Activated CD4-positive, alpha-beta T cell treated with anti-CD3 and anti-CD28 coated beads, Interleukin-2, amount 50 U/mL, for 16 hours (primary cell): ENCODE results near the gene MRPL40.

ENCODE experiments used
- DNase-seq: peaks from one replicate; pipeline ENCODE4 v3.0.0-alpha.2; 2020

Gene MRPL40

DNA sequence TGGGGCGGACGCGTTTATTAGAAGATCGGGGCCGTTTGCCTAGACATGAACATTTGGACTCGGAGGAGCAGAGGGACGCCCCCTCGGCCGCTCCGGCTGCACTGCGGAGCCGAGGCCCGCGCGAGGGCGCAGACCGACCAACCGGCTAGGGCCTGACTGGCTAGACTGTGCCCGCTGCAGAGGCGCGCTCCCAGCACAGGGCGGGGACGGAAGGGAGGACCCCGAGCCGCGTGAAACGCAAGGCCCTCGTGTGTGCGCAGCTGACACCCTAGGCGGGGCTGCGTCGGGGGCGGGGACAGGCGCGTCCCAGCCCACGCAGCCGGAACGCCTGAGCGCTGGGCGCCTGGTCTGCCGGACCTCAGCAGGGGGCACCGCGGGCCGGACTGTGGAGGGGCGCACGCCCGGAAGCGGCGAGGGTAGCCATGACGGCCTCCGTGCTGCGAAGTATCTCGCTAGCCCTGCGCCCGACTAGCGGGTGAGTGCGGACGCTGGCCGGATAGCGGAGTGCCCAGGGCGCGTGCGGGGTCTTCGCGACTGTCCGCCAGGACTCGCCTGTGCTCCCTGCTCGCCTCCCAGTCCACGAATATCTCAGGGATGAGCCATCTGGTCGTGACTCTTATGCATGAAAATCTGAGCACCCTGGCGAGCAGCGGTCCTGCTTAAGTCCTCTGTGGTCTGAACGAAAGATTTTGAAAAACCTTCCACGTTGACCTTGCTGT lies at the start of gene MRPL40:
Gene MRPL40, plus strand, starts transcription at position 413 of the 719 bp plus-strand sequence. Its CDS starts 10 bp downstream, at position 423.
- peak; percentile 96 for DNase-seq

DNA sequence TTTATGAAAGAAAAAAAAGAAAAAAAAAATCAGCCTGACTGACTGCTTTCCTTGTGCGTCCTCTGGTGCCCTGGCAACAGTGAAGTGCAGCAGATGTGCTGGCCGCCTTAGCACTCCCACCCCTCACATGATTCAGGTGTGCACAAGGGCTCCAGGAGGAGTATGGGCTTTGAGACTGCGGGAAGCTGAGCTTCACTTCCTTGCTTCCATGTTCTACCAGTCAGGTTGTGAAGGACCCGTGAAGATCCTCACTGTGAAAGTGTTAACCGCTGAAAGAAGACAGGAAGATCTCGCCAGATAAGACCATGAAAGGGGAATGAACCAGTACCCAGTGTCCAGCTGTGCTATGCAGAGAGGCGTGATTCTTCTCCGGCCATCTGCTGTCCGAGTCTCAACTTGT lies 49.1 kb upstream of the MRPL40 start:
- DNase-seq = no peak

DNA sequence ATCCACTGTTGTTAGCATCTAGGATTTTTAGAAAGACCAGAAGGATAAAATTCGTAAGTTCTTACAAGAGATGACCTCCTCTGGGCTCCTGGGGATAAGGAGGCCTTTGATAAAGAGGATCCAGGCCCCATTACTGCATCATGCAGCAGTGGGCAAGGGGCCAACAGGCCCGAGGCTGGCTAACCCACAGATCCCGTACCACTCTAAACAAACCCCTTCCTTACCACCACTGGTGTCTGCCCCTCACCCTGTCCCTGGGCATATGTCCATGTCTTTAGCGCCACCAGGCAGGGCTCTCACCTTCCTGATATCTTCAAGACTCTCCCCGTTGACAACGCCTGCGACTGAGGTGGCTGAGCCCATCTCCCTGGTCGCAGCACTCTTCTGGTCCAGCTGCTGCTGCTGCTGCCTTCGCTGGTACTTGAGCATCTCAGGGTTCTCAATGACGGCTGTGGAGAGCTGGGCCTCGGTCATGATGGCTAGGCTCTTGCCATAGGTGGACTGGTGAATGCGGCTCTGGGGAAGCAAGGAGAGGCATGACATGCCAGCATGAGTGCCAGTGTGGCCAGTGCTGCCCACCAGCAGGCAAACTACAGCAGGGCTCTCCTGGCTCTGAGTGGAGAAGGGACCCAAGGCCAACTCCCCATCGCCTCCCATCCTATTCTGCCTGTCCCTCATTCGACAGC lies 47.0 kb upstream of the MRPL40 start:
- DNase-seq = no peak

DNA sequence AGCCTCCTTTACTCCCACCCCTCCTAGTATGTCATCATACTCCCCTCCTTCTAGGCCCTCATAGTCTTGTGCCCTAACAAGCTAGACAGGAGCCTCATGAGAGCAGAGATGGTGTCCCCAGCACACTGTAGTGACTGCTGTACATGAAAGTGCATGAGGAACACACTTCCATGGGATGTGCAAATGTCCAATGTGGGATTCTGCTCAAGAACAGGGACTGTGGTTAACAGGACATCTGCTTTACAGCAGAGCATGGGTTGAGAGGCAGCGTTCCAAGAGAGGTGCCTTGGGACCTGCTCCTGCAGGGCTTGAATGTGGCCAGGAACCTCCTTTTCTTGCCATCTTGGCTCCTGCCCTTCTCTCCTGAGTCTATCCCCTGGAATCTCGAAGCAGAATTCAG lies 46.1 kb upstream of the MRPL40 start:
- DNase-seq = no peak

DNA sequence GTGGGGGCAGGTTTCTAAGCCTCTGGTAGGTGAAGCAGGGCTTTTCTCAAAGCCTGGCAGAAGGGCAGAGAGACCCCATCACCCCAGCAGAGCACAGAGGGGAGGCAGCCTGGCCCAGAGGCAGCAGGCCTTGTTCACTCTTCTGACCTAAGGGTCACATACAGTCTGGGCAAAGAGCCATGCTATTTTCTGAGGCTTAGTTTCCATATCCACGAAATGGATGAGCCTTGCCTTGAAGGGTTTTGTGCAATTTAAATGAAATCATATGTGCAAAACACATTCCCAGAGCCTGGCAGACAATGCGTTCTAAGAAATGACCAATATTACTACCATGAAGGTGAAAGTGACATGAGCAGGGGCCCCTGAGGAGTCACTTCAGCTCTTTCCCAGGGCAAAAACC lies 45.3 kb upstream of the MRPL40 start:
- no peak for DNase-seq

DNA sequence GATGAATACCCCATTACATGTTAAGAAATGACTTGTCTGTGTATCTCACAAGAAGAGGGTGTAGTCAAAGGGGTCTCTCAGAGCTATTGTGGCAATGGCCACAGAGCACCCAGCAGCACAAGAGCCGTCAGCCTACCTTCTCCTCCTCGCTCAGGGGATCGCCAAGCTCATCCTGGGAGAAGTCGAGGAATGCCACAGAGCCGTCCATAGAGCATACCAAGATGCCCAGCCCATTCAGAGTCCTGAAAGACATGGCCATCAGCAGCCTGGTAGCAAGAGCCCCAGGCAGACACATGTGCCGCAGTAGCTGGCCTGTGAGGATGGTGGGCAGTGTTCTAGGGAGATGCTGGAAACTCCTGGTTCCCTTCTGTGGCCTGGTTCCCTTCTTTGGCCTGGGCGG lies 44.8 kb upstream of the MRPL40 start:
- DNase-seq = no peak

DNA sequence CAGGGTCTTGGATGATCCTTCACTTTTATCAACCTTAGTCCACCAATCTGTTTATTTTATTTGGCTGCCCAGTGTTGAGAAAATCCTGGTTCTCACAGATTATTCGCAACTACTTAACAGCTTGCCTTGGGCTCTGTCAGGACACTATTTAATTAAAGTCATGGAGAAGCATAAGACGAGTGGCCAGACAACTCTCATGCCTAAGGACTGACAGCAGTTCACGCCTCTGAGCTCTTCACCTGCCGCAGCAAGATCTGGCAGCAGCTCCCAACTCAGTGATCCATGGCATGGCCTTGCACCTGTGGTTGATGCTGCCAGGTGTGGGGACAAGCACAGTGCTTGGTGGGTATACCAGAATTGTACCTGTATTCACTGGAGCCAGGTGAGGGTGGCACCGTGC lies 38.6 kb upstream of the MRPL40 start:
- DNase-seq = no peak

DNA sequence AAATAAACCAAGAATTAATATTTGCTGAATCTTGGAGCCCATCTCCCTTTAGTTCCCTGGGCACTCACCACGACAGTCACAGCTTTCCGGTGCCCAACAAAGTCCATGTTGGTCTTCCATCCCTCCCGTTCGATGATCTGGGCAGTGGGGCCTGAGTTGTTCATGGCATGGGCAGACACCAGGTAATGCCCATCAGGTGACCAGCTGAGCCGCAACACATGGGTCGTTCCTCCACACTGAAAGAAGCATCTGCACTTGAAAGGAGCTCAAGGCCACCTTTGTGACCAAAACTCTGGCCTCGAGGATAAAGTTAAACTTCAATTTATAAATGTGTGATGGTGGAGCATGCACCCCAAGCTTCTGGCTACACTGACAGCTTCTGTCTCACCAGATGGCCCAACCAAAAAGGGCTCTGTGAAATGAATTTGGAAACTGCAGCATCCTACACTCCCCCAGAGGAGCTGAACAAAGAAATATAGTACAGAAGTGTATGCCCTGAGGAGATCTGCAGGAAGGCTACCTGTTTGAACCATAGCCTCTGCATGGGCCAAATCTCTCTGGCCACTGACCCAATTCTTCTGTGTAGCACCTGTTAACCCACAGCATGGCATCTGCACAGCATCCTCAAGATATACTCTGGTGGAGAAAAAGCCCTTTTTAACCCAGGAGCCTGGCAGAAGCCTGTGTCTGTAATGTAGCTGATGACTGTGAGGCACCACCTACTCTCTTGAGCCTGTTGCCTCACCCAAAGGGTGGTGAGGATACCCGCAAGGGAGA lies 37.9 kb upstream of the MRPL40 start:
- no peak for DNase-seq

DNA sequence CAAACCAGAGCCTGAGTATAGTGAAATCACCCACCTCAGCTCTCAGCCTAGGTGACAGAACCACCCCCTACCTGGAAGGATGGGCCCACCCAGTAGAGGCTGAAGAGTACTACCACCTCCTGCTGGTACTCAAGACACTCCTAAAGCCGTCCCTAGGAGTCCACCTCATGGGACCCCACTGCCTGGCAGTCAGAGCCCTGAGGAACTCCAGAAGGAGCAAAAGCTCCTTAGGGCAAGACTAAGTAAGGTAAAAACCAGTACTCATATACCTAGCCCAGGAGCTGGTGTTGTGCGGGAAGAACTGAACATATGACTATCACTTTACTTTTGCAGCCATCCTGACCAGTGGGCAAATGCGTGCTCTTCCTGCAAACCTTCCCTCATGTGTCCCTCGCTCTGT lies 37.1 kb upstream of the MRPL40 start:
- no peak for DNase-seq

DNA sequence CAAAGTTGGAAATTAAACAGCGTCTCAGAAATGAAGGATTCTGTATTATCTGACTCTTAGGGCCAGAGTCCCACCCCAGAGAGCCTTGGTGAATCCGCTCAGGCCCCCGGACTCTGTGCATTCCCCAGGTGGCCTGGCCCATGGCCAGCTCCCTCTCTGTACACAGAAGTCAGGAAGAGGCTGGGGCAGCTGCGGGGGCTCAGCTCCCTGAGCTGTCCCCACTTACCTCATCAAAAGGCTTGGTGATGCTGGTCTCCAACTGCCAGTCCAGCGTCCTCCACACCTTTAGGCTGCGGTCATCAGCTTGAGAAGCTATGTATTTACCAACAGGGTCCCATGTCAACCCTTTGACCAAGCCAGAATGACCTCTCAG lies 35.8 kb upstream of the MRPL40 start:
- no peak for DNase-seq

DNA sequence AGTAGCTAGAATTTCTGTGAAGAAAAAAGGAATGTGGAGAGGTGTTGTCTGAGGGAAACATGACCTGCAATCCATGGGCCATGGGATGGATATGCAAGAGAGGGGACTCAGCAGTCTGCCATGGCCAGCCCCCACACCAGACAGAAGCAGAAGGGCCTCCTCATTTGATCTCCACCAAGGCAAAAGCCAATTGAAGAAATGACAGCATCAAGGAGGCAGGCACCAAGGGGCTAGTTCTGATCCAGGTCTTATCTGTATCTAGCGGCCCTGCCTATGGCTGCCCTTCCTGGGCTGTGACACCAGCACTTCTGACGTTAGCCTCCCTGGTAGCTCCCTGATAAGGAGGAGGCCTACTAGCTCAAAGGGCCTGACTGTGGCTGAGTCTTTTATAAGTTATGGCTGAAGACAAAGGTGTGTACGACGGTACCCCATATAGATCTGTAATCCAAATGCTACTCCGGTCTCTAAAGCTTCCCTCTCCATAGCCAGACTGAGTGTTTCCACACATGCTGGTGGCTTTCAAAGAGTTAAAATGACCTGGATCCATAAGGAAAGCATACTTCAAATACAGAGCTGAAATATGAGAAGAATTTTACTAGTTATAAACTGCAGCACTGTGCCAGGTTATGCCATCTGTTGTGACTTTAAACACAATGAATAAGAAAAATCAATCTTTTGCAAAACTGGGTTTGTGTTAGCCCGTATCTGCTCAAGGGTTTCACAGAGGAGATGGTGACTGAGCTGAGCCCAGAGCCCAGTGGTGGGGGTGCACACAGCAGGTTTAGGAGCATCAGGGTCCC lies 35.2 kb upstream of the MRPL40 start:
- no peak for DNase-seq

DNA sequence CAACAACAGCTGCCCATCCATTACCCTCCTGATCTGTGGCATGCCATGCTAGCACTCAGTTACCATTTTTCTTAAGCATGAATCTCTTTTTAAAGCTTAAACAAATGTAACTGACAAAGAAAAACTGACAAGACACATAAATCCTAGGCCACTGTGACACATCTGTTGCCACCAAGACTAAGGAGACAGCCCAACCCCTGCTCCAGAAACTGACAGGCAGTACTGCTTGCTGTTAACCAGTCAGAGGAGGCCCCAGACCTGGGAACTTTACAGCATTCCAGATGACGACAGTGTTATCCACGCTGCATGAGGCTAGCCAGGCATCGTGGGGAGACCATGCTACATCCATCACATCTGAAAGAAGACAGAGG lies 34.6 kb upstream of the MRPL40 start:
- DNase-seq = no peak

DNA sequence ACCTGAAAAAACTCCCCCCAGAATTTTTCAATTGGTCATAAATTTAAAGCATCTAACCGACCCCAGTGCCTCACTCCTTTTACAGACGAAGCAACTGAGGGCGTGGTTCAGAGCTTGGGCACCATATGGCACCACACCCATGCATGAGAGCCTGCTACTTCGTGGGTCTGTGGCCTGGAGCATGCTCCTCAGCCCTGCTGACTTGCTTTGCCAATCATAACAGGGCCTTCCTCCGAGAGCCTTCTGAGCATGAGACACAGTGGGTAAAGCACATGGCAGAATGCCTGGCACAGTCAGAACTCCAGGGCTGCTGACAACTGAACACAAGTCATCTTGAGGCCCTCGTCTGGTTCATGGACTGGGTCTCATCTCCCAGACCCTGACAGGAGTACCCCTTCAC lies 34.1 kb upstream of the MRPL40 start:
- DNase-seq = no peak

DNA sequence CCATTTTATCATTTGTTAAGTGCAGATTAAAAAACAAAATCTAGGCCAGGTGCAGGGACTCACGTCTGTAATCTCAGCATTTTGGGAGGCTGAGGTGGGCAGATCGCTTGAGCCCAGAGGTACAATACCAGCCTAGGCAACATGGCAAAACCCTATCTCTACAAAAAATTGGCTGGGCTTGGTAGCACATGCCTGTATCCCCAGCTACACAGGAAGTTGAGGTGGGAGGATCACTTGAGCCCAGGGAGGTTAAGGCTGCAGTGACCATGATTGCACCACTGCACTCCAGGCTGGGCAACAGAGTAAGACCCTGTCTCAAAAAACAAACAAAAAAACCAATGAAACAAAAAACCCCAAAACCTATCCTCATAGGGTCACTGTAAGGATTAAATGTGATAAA lies 33.7 kb upstream of the MRPL40 start:
- no peak for DNase-seq

DNA sequence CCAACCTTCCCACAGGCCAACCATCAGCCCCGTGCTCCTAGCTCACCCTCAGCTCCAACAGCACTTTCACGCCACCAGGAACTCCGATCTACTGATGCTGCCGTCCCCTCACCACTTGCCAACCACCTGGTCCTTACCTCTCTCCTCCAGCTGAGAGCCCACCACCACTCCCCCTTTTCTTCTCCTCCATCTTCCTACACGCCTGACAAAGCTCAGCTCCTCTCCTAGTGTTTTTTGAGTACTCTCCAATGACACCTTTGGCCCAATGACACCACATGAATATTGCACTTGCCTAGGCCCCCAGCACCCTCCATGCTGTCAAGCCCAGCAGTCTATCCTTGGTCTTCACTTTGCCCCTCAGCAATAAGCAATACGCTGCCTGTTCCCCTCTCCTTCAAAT lies 31.5 kb upstream of the MRPL40 start:
- no peak for DNase-seq

DNA sequence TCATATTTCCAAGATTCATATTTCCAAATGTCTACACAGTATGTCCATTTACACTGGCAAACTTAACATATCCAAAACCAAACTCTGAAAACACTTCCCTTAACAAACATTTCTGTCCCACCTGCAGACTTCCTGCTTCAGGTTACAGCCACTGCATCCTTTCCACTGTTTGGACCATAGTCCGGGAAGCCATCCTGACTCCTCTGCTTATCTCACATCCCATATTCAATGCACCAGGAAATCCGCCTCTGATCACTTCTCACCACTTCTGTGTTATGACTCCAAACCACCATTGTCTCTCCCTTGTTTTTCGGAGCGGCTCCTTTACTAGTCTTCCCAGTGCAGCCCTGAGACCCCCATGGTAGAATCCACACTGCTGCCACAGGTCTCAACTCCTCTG lies 30.9 kb upstream of the MRPL40 start:
- DNase-seq = no peak

DNA sequence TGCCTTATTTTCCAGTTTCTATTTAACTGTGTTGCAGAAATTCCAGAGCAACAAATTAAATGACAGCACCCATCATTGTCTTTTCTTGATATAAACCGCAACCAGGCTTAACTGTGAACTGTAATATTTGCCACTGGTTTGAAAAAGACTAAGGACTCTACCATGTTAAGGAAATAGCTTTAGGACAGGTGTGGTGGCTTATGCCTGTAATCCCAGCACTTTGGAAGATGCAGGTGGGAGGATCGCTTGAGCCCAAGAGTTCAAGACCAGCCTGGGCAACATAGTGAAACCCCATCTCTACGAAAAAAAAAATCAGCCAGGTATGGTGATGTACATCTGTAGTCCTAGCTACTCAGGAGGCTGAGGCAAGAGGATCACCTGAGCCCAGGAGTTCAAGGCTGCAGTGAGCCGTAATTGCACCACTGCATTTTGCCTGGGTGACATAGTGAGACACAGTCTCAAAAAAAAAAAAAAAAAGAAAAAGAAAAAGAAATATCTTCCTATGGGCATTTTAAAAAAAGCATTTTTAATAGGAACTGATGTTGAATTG lies 29.6 kb upstream of the MRPL40 start:
- no peak for DNase-seq

DNA sequence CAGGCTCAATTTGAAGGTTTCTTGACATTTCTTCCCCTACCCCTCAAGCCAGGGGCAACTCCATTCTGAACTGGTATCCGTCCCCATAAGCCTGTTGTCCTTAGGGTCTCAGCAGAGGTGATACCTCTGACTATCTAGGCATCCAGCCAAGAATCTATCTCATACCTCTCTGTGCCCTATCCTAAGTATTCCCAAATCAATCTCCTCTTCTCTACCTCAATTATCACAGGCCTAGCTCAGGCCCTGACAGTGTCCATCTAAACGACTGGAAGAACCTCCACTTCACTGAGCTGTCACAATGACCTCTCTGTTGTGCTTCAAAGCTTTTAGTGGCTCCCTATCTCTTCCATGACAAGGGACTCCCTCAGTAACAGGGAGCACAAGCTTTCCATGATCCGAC lies 27.7 kb upstream of the MRPL40 start:
- DNase-seq = no peak

DNA sequence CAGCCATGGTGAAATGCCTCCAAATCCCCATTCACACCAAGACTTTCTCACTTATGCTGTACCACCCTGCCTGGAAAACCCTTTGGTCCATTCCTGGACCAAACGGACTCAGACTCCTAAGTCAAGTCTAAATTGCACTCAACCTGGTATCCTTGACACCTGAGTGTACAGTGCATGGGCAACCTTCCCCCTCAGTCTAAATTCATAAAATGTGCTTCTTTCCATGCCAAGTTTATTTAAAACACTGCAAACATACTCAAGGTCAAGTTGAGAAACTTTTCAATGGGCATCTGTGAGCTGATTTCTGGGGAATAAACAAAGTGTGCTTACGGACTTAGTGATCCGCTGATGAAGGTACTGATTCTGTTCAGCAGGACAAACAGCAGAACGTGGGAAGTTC lies 27.2 kb upstream of the MRPL40 start:
- DNase-seq = no peak

DNA sequence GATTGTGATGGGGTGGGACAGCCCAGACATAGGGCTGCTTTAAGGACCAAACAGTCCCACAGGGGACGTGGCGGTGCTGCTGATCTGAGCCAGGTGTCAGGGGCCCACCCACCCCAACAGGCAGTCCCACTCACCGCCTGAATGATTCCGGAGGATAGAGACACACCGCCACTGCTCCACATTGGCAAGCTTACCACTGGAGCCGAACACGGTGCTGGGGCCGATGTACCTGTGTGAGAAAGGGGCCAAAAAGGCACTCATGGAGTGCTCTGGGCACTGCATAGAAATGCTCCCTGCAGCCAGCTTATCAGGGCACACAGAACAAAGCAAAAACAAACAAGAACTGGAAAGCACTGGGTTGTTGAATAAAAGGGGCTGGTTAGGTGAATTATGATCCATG lies 26.7 kb upstream of the MRPL40 start:
- DNase-seq = no peak

DNA sequence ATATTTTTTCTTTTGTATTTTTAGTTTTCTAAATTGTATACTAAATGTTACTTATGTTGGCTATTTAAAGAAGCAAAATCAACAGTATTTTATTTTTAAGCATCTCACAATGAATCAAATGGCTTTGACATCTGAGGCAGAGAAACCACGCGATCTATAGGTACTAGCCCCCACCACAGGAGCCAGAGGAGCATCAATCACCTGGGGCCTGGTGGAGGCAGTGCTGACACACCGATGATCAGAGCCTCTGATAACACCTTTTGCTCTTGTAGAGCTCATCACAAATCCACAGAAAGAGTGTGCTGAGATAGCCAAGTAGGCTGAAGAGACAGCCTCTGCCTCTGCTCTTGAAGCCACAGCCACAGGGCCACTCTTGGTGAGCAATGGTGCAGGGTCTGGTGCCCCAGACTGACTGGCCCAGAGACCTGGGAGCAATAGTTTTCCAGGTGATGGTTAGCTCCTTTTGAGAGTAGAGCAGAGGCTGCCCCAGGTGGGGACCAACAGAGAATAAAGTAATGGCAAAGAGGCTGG lies 26.0 kb upstream of the MRPL40 start:
- no peak for DNase-seq

DNA sequence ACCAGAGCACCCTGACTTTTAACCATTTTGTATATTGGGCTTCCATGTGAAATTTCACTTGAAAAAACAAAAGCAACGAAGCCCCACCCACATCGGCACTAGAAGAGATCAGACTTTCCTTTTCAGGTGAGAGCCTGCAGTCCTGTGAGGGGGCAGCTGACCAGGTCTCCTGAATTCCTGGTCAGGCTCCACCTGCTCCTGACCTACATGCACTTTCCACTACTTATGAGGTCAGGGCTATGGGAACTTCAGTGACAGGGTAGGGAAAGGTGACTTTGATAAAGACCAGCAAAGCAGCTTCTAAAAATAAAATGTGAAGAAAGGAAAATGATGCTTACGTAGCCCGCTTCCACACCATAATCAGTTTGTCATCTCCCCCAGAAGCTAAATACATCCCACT lies 25.5 kb upstream of the MRPL40 start:
- DNase-seq = no peak
